GM21717 (cell line): ENCODE data around the gene PDZK1.
"Not testable (repeated sequence)": the region's sequence is repeated elsewhere in the genome, so short reads cannot be mapped to it uniquely, and the experiment has no call there.

ENCODE experiments used
- ATAC-seq: cut with Tn5 transposase; IDR thresholded peaks from one replicate; pipeline ENCODE4 v1.9.1; 2021; ENCODE audit warnings: mild to moderate bottlenecking, moderate library complexity; ENCODE audit not compliant: unreplicated experiment

PDZK1 gene

GRCh38 chr1:145665015-145665414 lies 42.2 kb downstream of the PDZK1 start:
- not testable (repeated sequence) for ATAC-seq

GRCh38 chr1:145662502-145662901 lies 44.7 kb downstream of the PDZK1 start:
- ATAC-seq, result not testable (repeated sequence)

- not testable (repeated sequence) for ATAC-seq
Measured at GRCh38 chr1:145656245-145656943, 50.8 kb downstream of the PDZK1 start.

- ATAC-seq, result not testable (repeated sequence)
Measured at GRCh38 chr1:145643990-145644389, 63.2 kb downstream of the PDZK1 start.

GRCh38 chr1:145641886-145642285 lies 65.3 kb downstream of the PDZK1 start:
- not testable (repeated sequence) for ATAC-seq

GRCh38 chr1:145636237-145636636 lies 70.9 kb downstream of the PDZK1 start:
- not testable (repeated sequence) for ATAC-seq

GRCh38 chr1:145622177-145622576 lies 85.0 kb downstream of the PDZK1 start:
- not testable (repeated sequence) for ATAC-seq
